SK-N-SH (cell line): Measurements from ENCODE around the gene KCNJ10. TPM values are rescaled to one million over a fixed set of nuclear protein-coding genes. Genes with fewer than 3 reads are reported as not detected.

Experiments
- CTCF ChIA-PET: fragments of 300-600, 350-600 bp; formaldehyde crosslinking; extraction: SDS; loops from one replicate; lab custom pipeline; 2021; lab: Yijun Ruan, JAX
- POLR2A ChIA-PET: fragments of 350-600 bp; sonication (Branson Sonifier 250); formaldehyde crosslinking; extraction: SDS; loops from one replicate; lab custom pipeline; 2020; ENCODE audit warnings: antibody characterized with exemption, inconsistent platforms; lab: Yijun Ruan, JAX
- DNase-seq: peaks from one replicate; pipeline ENCODE4 v3.0.0; 2012
- H2AFZ ChIP-seq: fragments of 200-600 bp; sonication (generic); 2 replicates; pipeline ENCODE4 v1.8.1; 2016; ENCODE audit warnings: antibody characterized with exemption, mild to moderate bottlenecking, low read depth
- H3F3A ChIP-seq: fragments of 200-600 bp; sonication (generic); replicated peaks from 2 replicates; pipeline ENCODE3; 2016; ENCODE audit warnings: antibody characterized with exemption, mild to moderate bottlenecking; ENCODE audit not compliant: insufficient read depth
- H3K27ac ChIP-seq, 2 experiments: fragments of 200-500 bp in 1 of 2; fragments of 200-600 bp in 1 of 2; sonication (Bioruptor generic) in 1 of 2; sonication (generic), shearing (Covaris generic) in 1 of 2; 2 replicates each; pipeline versions ENCODE4 v1.5.1 to v1.6.1; 2014 to 2016; ENCODE audit warnings: low read depth in 2 of 2, inconsistent platforms in 1 of 2, low read length in 1 of 2, mild to moderate bottlenecking in 1 of 2, mixed read lengths in 1 of 2
- H3K27me3 ChIP-seq: fragments of 200-600 bp; sonication (generic), shearing (Covaris generic); 2 replicates; pipeline ENCODE4 v1.6.1; 2016; ENCODE audit warnings: mixed run types; ENCODE audit not compliant: insufficient read depth
- H3K36me3 ChIP-seq, 2 experiments: fragments of 200-500 bp in 1 of 2; fragments of 200-600 bp in 1 of 2; sonication (Bioruptor generic) in 1 of 2; sonication (generic) in 1 of 2; replicated peaks in 1 of 2; 2 replicates each; pipeline versions ENCODE3 to v1.5.1; 2014 to 2016; ENCODE audit warnings: low read length in 1 of 2, mild to moderate bottlenecking in 1 of 2; ENCODE audit not compliant: insufficient read depth in 2 of 2, control insufficient read depth in 1 of 2
- H3K4me1 ChIP-seq, 2 experiments: fragments of 200-500 bp in 1 of 2; fragments of 200-600 bp in 1 of 2; sonication (Bioruptor generic) in 1 of 2; sonication (generic), shearing (Covaris generic) in 1 of 2; 2 replicates each; pipeline versions ENCODE4 v1.5.1 to v1.6.1; 2014 to 2016; ENCODE audit warnings: low read depth in 1 of 2, low read length in 1 of 2, mixed run types in 1 of 2; ENCODE audit not compliant: insufficient read depth in 2 of 2, control insufficient read depth in 1 of 2
- H3K4me2 ChIP-seq: fragments of 200-600 bp; sonication (generic), shearing (Covaris generic); 2 replicates; pipeline ENCODE4 v1.6.1; 2017; ENCODE audit warnings: mixed run types
- H3K4me3 ChIP-seq, 2 experiments: fragments of 200-500 bp in 1 of 2; fragments of 200-600 bp in 1 of 2; sonication (Bioruptor generic) in 1 of 2; sonication (generic), shearing (Covaris generic) in 1 of 2; 2 replicates each; pipeline versions ENCODE4 v1.5.1 to v1.8.1; 2014 to 2016; ENCODE audit warnings: low read depth in 2 of 2, inconsistent platforms in 1 of 2, low read length in 1 of 2, mild to moderate bottlenecking in 1 of 2, mixed read lengths in 1 of 2, moderate library complexity in 1 of 2
- H3K79me2 ChIP-seq: fragments of 200-600 bp; sonication (generic); 2 replicates; pipeline ENCODE4 v1.8.1; 2017; ENCODE audit warnings: mild to moderate bottlenecking; ENCODE audit not compliant: insufficient read depth
- H3K9ac ChIP-seq: fragments of 200-600 bp; sonication (generic); 2 replicates; pipeline ENCODE4 v1.6.1; 2017; ENCODE audit warnings: mixed run types
- H3K9me2 ChIP-seq: fragments of 200-600 bp; sonication (generic); 2 replicates; pipeline ENCODE4 v1.6.1; 2017; ENCODE audit warnings: mixed run types
- H3K9me3 ChIP-seq: fragments of 200-600 bp; sonication (generic); 2 replicates; pipeline ENCODE4 v1.6.1; 2017; ENCODE audit warnings: mixed run types, mild to moderate bottlenecking, moderate library complexity
- H4K20me1 ChIP-seq: fragments of 200-600 bp; sonication (generic); 2 replicates; pipeline ENCODE4 v1.6.1; 2017; ENCODE audit warnings: mild to moderate bottlenecking, mixed run types; ENCODE audit not compliant: insufficient read depth
- CHD2 ChIP-seq: fragments of 150-350 bp; IDR thresholded peaks from 2 replicates; pipeline ENCODE4 v1.6.1; 2018; ENCODE audit warnings: low read length; ENCODE audit not compliant: partially characterized antibody
- GATA2 ChIP-seq: sonication (generic); formaldehyde crosslinking; IDR thresholded peaks from 2 replicates; pipeline ENCODE4 v1.5.0; 2020; ENCODE audit warnings: mild to moderate bottlenecking, missing genetic modification reagents
- NFIC ChIP-seq: IDR thresholded peaks from 2 replicates; pipeline ENCODE4 v1.4.0; 2012; ENCODE audit warnings: borderline replicate concordance
- POLR2AphosphoS5 ChIP-seq: IDR thresholded peaks from 2 replicates; pipeline ENCODE4 v1.6.1; 2012; ENCODE audit warnings: low read depth, low read length
- RCOR1 ChIP-seq: fragments of 150-350 bp; IDR thresholded peaks from 2 replicates; pipeline ENCODE4 v1.6.1; 2017; ENCODE audit warnings: antibody characterized with exemption, low read length
- REST ChIP-seq: IDR thresholded peaks from 2 replicates; pipeline ENCODE4 v1.6.1; 2012; ENCODE audit warnings: mild to moderate bottlenecking, low read depth, low read length, moderate library complexity
- RFX5 ChIP-seq: IDR thresholded peaks from 2 replicates; pipeline ENCODE4 v1.6.1; 2012; ENCODE audit warnings: mild to moderate bottlenecking, improper control_type of control experiment, low read length
- RXRA ChIP-seq: IDR thresholded peaks from 2 replicates; pipeline ENCODE4 v1.4.0; 2012; ENCODE audit warnings: low read depth, mild to moderate bottlenecking, borderline replicate concordance
- SIN3A ChIP-seq: IDR thresholded peaks from 2 replicates; pipeline ENCODE4 v1.6.1; 2012; ENCODE audit warnings: low read depth, mild to moderate bottlenecking, low read length, moderate library complexity, borderline replicate concordance
- TAF1 ChIP-seq: IDR thresholded peaks from 2 replicates; pipeline ENCODE4 v1.6.1; 2012; ENCODE audit warnings: low read depth, mild to moderate bottlenecking, low read length, moderate library complexity, borderline replicate concordance
- YY1 ChIP-seq: IDR thresholded peaks from 2 replicates; pipeline ENCODE4 v1.4.0; 2012; ENCODE audit warnings: low read depth, mild to moderate bottlenecking
- WGBS: methylation state at CpG from one replicate; pipeline ENCODE4 v1.1.6; 2017; ENCODE audit warnings: low lambda C conversion rate; 5-methylcytosine and 5-hydroxymethylcytosine counted together
- polyA plus RNA-seq, 3 experiments: library from polyadenylated mRNA; depleted of rRNA; stranded (reverse); fragments of >200 nt; gene quantifications; 2 replicates each; pipeline ENCODE4 v1.2.3, GENCODE V29; 2012
- TF ChIP-seq, protein P1 (sequence below): IDR thresholded peaks from 2 replicates; pipeline ENCODE4 v1.4.0; 2012; ENCODE audit warnings: low read depth, borderline replicate concordance
- TF ChIP-seq, protein P2 (sequence below): IDR thresholded peaks from 2 replicates; pipeline ENCODE4 v1.4.0; 2012; ENCODE audit warnings: low read depth, borderline replicate concordance

KCNJ10 gene
- polyA plus RNA-seq, 1 of the 3 experiments (the other 2 are of a cell fraction): not detected

- Histone ChIP-seq H4K20me1 (no peaks in the 10 kb centered on the region), H3K27ac (no peak overlapping the region), H3K9me3 (no peaks in the 10 kb centered on the region), H3K4me3 (no peak overlapping the region), H3K79me2 (no peaks in the 10 kb centered on the region), H3K4me1 (no peaks in the 10 kb centered on the region), H3F3A (no peaks in the 10 kb centered on the region), H3K4me2 (no peak overlapping the region), H3K9ac (no peak overlapping the region), H2AFZ (no peak overlapping the region), H3K9me2 (no peaks in the 10 kb centered on the region), H3K36me3 (no peaks in the 10 kb centered on the region), H3K27me3 (peaks cover 46% of the 10 kb centered on the region; the same call in 1 of the 2 replicates)
- ChIA-PET CTCF (no interaction called here), POLR2A (no interaction called here)
- 47% methylated on average over 7 of the region's 7 CpGs for WGBS
- no peak for TF ChIP-seq TAF1
- TF ChIP-seq REST: no peak
- TF ChIP-seq POLR2AphosphoS5: no peak
- TF ChIP-seq, protein P1, sequence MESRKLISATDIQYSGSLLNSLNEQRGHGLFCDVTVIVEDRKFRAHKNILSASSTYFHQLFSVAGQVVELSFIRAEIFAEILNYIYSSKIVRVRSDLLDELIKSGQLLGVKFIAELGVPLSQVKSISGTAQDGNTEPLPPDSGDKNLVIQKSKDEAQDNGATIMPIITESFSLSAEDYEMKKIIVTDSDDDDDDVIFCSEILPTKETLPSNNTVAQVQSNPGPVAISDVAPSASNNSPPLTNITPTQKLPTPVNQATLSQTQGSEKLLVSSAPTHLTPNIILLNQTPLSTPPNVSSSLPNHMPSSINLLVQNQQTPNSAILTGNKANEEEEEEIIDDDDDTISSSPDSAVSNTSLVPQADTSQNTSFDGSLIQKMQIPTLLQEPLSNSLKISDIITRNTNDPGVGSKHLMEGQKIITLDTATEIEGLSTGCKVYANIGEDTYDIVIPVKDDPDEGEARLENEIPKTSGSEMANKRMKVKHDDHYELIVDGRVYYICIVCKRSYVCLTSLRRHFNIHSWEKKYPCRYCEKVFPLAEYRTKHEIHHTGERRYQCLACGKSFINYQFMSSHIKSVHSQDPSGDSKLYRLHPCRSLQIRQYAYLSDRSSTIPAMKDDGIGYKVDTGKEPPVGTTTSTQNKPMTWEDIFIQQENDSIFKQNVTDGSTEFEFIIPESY: no peak
- TF ChIP-seq, protein P2, sequence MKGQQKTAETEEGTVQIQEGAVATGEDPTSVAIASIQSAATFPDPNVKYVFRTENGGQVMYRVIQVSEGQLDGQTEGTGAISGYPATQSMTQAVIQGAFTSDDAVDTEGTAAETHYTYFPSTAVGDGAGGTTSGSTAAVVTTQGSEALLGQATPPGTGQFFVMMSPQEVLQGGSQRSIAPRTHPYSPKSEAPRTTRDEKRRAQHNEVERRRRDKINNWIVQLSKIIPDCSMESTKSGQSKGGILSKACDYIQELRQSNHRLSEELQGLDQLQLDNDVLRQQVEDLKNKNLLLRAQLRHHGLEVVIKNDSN: no peak
- TF ChIP-seq GATA2 (CRISPR knock-in tag): no peak
- TF ChIP-seq RCOR1: no peak
- no peak for TF ChIP-seq SIN3A
- no peak for TF ChIP-seq YY1
- no peak for TF ChIP-seq NFIC
- no peak for TF ChIP-seq RFX5
- TF ChIP-seq CHD2: no peak
- no peak for TF ChIP-seq RXRA
- DNase-seq: no peak
These were observed 89.2 kb downstream of the KCNJ10 start for GRCh38 chr1:159980786-159981185.
